ENCODE measurements around the gene CSH2. TPM values are rescaled to one million over a fixed set of nuclear protein-coding genes. Genes with fewer than 3 reads are reported as not detected.
"Not testable (repeated sequence)": the region's sequence is repeated elsewhere in the genome, so short reads cannot be mapped to it uniquely, and the experiment has no call there.

The CSH2 gene
- not detected in 2 replicates for total RNA-seq (2014; rRNA removed; shearing (Covaris generic))
- polyA plus RNA-seq (2014; cell fraction: nucleus; rRNA removed), result not detected in 2 replicates

DNA sequence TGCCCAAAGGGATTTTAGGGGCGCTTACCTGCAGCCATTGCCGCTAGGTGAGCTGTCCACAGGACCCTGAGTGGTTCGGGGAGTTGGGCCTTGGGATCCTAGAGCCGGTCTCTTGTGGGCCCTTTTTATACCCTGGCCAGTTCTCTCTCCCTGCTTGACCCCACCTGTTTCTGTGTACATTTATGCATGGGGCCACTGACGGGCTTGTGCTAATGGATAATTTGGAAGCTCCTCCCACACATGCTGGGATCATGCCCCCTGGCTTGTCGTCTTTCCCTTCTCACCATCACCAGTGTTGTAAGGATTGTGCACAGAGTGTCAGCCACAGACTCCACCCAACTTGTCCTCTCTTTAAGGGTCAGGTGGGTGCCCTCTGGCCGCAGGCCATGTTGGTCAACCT, at the start of gene CSH2:
CSH2 (minus strand) TSS at position 101 of the 400 bp plus-strand sequence; CDS start at position 38, 63 bp downstream.
- not testable (repeated sequence) for DNase-seq (ENCODE audit: extremely low read depth, low read depth)

DNA sequence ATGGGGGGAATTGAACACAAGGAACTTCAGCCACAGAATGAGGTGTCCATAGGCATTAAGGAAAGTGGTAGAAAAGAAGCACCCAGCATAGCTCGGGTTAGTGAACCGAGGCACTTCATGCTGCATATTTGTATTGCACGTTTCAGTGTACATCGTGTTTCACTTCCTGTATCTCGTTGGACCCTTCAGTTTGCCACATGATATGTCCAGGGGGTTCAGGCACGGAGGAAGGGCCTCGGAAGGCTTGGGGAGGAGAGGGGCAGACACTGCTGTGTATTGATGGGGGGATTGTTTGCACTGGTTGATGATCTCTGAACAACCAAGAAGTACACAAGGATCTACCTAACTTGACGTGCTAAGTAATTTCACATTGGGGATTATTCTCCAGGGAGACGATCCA, 48.9 kb upstream of the CSH2 start:
- not testable (repeated sequence) for DNase-seq (ENCODE audit: extremely low read depth, low read depth)

GRCh38 chr17:63920779-63921178, 47.3 kb upstream of the CSH2 start:
- DNase-seq (ENCODE audit: extremely low read depth, low read depth), result not testable (repeated sequence)

GRCh38 chr17:63920050-63920449, 46.6 kb upstream of the CSH2 start:
- not testable (repeated sequence) for DNase-seq (ENCODE audit: extremely low read depth, low read depth)

GRCh38 chr17:63919311-63919723, 45.8 kb upstream of the CSH2 start:
- peak; percentile 58 for DNase-seq (ENCODE audit: extremely low read depth, low read depth)

- not testable (repeated sequence) for DNase-seq (ENCODE audit: extremely low read depth, low read depth)
Measured at GRCh38 chr17:63918789-63919305, 45.4 kb upstream of the CSH2 start, which contains the start of gene GH1. GH1 (minus strand) TSS chr17:63918839; CDS start chr17:63918776, 63 bp downstream.

DNA sequence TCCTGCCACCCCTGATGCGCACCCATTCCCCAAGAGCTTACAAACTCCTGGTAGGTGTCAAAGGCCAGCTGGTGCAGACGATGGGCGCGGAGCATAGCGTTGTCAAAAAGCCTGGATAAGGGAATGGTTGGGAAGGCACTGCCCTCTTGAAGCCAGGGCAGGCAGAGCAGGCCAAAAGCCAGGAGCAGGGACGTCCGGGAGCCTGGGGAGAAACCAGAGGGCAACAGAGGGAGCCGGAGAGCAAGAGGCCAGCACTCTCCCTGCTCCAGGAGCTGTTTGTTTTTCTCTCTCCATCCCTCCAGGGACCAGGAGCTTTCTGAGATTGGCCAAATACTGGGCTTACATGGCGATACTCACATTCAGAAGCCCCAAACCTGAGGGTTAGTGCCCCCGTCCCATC, 44.8 kb upstream of the CSH2 start:
- DNase-seq (ENCODE audit: extremely low read depth, low read depth), result no peak

DNA sequence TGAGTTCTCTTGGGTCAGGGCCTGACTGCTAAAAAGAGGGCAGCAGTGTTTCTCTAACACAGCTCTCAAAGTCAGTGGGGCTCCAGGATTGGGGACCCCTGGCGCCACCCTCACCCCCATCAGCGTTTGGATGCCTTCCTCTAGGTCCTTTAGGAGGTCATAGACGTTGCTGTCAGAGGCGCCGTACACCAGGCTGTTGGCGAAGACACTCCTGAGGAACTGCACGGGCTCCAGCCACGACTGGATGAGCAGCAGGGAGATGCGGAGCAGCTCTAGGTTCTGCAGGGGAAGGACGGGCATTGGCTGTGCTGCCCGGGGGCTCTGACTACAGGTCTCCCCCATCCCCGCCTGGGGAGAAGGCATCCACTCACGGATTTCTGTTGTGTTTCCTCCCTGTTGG, 44.2 kb upstream of the CSH2 start:
- DNase-seq (ENCODE audit: extremely low read depth, low read depth), result no peak

GRCh38 chr17:63917206-63917605, 43.7 kb upstream of the CSH2 start:
- not testable (repeated sequence) for DNase-seq (ENCODE audit: extremely low read depth, low read depth)

DNA sequence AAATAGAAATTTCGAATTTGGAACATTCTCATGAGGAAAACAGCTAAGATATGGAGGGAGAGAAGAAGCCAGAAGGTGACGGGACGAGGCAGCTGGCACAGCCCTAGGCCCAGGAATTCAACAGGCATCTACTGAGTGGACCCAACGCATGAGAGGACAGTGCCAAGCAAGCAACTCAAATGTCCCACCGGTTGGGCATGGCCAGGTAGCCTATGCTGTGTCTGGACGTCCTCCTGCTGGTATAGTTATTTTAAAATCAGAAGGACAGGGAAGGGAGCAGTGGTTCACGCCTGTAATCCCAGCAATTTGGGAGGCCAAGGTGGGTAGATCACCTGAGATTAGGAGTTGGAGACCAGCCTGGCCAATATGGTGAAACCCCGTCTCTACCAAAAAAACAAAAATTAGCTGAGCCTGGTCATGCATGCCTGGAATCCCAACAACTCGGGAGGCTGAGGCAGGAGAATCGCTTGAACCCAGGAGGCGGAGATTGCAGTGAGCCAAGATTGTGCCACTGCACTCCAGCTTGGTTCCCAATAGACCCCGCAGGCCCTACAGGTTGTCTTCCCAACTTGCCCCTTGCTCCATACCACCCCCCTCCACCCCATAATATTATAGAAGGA, 43.2 kb upstream of the CSH2 start:
- no peak for DNase-seq (ENCODE audit: extremely low read depth, low read depth)

DNA sequence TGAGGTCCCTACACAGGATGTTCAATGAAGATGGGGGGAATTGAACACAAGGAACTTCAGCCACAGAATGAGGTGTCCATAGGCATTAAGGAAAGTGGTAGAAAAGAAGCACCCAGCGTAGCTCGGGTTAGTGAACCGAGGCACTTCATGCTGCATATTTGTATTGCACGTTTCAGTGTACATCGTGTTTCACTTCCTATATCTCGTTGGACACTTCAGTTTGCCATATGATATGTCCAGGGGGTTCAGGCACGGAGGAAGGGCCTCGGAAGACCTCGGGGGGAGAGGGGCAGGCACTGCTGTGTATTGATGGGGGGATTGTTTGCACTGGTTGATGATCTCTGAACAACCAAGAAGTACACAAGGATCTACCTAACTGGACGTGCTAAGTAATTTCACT, 42.3 kb upstream of the CSH2 start:
- DNase-seq (ENCODE audit: extremely low read depth, low read depth), result not testable (repeated sequence)

DNA sequence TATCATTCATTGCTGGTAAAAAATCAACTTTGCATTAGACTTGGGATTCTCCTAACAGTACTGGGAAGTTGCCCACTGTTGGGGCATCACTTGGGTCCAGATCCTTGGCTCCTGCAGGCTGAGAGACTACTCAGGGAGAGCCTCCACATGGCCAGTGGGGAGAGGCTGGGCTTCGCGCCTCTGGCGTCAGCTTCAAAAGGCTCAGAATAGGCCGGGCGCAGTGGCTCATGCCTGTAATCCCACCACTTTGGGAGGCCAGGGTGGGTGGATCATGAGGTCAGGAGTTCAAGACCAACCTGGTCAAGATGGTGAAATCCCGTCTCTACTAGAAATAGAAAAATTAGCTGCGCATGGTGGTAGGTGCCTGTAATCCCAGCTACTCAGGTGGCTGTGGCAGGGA, 41.0 kb upstream of the CSH2 start:
- DNase-seq (ENCODE audit: extremely low read depth, low read depth), result no peak

- DNase-seq (ENCODE audit: extremely low read depth, low read depth), result peak; percentile 32
Measured at GRCh38 chr17:63911657-63912100, 38.2 kb upstream of the CSH2 start.

DNA sequence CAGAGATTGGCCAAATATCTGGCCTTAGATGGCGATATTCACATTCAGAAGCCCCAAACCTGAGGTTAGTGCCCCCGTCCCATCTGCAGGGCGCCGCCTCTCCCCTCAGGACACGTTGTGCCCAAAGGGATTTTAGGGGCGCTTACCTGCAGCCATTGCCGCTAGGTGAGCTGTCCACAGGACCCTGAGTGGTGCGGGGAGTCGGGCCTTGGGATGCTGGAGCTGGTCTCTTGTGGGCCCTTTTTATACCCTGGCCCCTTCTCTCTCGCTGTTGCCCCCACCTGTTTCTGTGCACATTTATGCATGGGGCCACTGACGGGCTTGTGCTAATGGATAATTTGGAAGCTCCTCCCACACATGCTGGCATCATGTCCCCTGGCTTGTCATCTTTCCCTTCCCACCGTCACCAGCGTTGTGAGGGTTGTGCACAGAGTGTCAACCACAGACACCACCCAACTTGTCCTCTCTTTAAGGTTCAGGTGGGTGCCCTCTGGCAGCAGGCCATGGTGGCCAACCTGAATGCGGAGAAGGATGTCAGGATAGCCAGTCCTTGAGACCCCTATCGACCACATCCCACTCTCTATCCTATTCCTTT, 37.7 kb upstream of the CSH2 start, which contains the start of gene CSHL1:
CSHL1 (minus strand) TSS at position 218 of the 595 bp plus-strand sequence; CDS start at position 156, 62 bp downstream.
- DNase-seq (ENCODE audit: extremely low read depth, low read depth), result no peak

DNA sequence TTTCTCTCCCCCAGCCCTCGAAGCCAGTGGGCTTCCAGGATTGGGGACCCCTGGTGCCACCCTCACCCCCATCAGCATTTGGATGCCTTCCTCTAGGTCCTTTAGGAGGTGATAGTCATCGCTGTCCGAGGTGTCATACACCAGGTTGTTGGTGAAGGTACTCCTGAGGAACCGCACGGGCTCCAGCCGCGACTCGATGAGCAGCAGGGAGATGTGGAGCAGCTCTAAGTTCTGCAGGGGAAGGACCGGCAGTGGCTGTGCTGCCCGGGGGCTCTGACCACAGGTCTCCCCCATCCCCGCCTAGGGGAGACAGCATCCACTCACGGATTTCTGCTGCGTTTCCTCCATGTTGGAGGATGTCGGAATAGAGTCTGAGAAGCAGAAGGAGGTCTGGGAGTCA, 36.6 kb upstream of the CSH2 start:
- no peak for DNase-seq (ENCODE audit: extremely low read depth, low read depth)

- not testable (repeated sequence) for DNase-seq (ENCODE audit: extremely low read depth, low read depth)
Measured at GRCh38 chr17:63909586-63909985, 36.1 kb upstream of the CSH2 start.

GRCh38 chr17:63907161-63907778, 33.8 kb upstream of the CSH2 start:
- not testable (repeated sequence) for DNase-seq (ENCODE audit: extremely low read depth, low read depth)

GRCh38 chr17:63904796-63905195, 31.3 kb upstream of the CSH2 start:
- DNase-seq (ENCODE audit: extremely low read depth, low read depth), result not testable (repeated sequence)

DNA sequence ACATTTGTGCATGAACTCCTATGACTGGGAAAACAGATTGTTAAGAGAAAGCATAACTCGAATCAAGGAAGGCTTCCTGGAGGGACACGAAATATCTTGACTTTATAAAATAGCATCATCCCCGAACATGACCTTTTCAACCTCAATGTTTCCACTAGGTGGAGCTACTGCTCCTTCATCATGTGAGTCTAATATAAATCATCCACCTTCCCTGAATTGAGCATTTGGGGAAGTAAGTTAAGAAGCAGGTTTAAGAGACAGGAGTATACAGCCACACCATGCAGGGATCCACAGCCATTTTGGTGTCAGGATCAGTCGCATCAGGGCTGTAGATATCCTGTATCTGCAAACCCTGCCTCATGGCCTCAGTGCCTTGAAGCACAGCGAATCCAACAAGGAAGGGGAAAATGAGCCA, 30.3 kb upstream of the CSH2 start:
- peak; percentile 19 for DNase-seq (ENCODE audit: extremely low read depth, low read depth)

DNA sequence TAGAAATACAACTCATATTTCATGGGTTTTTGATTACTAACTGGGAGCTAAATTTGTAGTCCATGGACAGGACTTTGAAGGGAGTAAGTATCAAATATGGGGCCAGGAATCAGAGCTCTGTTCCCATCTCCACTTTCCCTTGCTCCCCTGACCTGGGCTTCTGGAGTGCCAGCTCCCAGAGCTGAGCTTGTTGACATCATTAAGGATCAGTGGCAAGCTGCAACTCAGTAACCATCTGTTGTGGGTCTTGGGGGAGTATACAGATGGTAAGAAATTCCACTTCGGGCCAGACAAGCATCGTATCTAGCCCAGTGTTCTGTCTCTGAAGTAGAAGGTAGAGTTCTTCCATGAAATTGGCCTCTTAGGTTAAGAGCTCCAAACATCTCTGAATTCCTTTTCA, 28.5 kb upstream of the CSH2 start:
- not testable (repeated sequence) for DNase-seq (ENCODE audit: extremely low read depth, low read depth)

Data from NCI-H460 (cell line).